HG02798 (cell line): ENCODE results near the gene TBL1X.

Experiments
- ATAC-seq: cut with Tn5 transposase; IDR thresholded peaks from one replicate; pipeline ENCODE4 v1.9.1; 2021; ENCODE audit warnings: mild to moderate bottlenecking; ENCODE audit not compliant: unreplicated experiment, poor library complexity

The TBL1X gene

DNA sequence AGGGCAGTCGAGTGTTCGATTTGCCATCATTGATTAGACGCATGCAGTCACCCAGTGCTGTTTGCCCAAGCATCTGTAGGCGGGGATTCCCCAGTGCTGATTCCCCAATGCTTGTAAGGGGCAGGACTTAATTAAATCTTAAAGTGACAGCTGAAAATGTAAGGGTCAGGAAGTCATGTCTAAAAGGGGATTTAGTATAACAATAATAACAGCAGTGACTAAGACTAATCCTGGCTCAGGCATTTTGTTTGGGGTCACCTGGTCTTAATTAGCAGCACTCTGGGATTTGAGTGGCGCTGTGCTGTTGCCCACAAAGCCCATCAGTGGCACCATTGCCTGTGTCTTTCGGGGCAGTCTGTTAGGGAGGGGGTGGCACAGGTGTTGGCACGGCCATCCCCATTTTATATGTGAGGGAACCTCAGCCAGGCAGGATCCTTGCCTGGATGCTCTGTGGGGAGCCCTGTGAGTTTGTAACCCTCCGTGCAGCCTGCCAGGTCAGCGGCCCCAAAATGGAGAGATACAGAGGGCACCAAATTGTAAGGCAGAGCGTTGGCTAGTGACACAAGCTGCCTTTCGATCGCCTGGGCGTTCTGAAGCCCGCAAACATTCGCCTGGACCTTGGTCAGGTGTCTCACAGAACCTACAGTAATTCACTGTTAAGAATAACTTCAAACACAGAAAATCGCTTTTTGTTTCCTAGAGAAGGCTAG, 146.7 kb downstream of the TBL1X start:
- ATAC-seq = no peak

DNA sequence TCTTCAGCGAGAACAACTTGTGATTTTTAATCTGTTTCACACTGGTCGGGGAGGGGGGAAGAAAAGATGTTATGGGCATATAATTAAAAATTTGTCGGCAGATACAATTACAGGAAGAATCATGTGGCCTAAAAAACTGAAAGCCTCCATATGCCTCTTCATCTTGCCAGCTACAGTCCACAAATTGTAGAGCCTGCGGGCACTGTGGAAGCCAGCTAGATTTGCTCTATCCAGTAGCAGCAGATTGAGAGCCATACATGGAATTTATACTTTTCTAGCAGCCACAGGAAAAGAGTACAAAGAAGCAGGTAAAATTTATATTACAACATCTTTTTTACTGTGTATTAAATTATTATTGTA, 147.3 kb downstream of the TBL1X start:
- no peak for ATAC-seq

DNA sequence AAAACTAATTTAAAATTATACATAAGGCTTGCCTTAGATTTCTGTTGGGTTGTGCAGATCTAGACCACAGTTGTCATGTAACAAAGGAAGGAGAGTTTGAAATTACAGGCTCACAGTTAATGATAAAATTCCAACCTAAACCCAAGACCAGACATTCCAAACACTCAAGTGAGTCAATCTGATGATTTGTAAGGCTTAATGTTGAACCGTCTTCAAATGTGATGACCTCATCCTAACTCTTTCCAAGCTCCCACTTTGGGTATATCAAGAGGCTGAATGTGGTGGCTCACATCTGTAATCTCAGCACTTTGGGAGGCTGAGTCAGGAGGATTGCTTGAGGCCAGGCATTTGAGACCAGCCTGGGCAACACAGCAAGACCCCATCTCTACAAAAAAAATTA, 149.2 kb downstream of the TBL1X start:
- no peak for ATAC-seq

DNA sequence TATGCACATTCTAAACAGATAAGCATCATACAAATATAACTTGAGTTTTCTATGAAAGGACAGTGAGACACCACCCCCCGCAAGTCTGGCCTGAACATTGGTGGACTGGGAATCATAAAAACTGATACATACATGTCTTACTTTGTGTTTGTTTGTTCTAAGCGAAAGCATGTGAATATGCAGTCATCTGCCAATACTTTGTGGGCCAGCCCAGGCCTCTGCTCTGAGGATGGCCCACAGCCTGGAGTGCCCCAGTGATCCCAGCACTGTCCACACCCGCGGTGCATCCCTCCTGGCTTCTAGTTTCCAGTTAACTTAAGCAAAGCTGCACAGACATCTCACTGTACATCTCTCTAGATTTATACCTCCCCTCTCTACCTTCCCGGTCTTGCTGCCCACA, 154.3 kb downstream of the TBL1X start:
- ATAC-seq = no peak

DNA sequence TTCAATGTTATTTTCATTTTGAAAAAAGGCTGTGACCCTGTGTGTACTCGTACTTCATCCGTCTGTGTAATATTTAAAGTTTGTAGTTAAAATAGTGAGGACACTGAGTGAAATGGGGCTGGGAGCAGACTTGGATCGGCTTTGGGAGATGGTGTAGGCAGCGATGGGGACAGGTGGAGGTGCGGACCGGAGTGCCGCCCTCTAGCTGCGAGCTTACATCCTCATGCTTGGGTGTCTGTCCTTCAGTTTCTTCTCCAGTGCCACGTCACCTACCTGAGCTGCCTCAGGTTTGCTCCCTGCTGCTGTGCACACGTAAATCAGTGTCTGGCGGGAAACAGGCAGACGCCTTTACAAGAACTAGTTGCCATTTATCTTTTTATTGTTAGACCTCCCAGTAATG, 154.7 kb downstream of the TBL1X start:
- ATAC-seq = no peak

DNA sequence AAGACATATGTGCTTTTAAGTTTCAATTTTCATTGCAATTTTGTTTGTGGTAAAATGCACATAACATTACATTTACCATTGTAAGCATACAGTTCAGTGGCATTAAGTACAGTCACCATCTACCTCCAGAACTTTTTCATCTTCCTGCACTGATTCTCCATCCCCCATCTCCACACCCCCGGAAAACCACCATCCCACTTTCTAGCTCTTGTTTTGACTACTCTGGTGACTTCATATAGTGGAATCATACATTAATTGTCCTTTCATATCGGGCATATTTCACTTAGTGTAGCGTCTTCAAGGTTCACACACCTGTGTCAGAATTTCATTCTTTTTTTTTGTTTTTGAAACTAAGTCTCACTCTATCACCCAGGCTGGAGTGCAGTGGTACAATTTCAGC, 157.3 kb downstream of the TBL1X start:
- ATAC-seq = no peak

DNA sequence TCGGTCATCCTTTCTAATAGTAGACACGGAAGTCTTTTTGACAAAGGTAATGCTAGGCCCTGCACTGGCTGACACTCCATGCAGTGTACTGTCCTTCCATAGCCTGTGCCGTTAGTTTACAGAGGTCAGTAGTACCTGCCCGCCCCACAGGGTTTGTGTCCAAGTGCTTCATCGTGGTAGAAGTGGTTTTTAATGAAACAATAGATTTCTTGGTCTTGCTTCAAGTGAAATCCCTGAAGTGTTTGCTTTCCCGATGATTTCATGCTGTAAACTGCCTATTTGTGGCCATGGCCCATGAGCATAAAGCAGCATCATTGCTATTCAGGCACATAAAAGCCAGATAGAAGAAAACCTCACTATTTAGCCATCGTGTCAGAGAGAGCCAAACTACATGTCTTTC, 161.5 kb downstream of the TBL1X start:
- ATAC-seq = no peak

DNA sequence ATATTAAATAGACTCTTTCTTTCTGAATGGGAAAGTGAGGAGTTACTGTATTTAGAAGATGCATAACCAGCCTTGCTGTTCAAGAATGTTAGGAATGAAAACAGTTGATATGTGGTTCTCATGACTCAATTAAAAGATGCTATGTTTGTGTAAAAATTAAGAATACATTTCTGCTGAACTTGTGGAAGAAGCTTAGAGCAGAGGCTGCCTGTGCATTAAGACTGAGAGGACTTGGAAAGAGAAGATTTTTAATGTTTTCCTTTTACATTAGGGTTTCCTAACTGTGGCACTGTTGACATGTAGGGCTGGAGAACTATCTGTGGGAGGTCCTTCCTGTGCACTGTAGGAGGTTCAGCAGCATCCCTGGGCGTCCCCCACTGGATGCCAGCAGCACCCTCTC, 163.1 kb downstream of the TBL1X start:
- no peak for ATAC-seq

DNA sequence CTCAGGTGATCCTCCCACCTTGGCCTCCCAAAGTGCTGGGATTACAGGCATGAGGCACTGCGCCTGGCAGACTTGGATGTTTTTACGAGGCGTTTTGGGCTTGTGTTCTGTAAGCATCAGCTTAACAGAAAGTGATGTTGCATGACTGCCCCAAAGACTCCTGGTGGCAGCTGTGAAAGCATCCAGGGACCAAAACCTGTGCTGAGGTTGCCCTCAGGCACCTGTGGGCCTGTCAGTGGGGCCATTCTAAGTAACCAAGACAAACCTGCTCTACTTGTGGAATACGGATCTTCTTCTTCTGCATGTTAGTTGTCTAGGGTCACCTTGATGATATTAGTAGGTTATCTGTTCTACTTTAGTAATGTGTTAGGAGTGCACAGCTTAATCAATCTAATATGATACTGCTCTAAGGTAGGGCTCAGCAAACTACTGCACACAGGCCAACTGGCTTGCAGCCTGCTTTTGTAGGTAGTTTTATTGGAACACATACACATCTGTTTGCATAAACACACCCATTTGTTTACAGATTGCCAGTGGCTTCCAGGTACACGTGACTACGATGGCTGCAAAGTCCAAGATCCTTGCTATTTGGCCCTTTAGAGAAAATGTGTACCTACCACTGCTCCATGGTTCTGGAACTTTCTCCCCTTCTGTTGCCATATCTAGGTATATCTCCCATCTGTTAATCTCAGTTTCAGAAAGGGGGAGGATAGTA, 164.1 kb downstream of the TBL1X start:
- no peak for ATAC-seq

DNA sequence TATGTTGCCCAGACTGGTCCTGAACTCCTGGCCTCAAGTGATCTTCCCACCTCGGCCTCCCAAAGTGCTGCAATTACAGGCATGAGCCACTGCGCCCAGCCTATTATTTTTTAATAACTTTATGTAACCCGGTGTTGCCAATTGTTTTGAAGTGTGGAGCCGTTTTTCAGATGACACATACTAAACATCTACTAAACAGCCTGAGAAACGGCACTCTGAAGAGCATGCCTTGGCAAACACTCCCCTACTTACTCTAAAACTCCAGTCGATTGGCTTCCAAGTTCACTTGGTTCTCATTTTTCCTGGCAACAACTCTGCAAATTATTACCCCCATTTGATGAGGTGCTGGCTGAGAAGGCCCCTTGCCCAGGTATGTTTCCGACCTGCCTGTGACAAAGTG, 169.7 kb downstream of the TBL1X start:
- ATAC-seq = no peak

DNA sequence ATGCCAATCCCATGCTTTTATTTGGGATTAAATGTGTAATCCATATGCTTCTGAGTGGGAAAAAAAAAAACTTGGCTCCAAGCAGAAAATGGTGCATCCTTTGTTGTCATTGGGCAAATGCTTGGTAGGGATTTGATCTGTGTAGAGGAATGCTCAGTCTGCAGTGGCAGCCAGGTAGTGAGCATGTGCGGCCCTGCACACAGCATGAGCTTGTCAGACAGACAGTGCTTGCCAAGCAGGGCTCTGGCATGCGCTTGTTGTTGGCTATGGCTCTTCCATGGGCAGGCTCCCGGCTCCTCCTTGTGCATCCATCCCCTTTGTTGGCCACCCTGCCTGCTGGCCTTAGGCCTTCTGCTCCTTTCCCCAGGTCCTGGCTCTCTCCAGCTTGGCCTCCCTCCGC, 170.5 kb downstream of the TBL1X start:
- ATAC-seq = no peak

DNA sequence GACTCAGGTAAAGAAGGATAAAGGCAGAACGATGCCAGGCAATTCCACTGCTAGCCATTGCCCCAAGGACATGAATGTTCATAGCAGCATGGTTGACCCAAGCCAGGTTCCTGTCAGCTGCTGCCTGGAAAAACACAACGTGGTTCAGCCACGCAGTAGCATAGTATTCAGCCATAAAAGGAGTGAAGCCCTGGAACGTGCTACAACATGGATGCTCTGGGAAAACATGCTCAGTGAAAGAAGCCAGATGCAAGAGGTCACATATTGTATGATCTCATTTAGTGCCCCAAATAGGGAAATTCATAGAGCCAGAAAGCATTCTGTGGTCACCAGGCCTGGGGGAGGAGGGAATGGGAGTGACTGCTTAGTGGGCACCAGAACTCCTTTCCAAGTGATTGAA, 170.9 kb downstream of the TBL1X start:
- no peak for ATAC-seq

DNA sequence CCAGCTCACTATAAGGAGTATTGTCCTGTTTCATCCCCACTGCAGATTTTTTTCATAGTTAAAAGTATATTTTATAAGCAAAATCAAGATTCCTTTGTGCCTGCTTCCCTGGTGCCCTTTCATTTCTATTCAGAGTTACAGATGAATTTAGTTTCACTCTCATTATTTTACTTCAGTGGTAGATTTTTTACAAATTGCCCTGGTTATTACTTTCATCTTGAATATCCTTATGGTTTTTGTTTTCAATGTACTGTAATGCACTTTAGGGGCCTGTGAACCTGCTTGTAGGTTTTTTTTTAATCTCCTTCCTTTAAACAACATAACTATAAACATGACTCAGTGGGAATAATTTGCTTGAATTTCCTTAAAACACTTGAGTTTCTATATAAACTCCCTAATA, 174.0 kb downstream of the TBL1X start:
- ATAC-seq = no peak

DNA sequence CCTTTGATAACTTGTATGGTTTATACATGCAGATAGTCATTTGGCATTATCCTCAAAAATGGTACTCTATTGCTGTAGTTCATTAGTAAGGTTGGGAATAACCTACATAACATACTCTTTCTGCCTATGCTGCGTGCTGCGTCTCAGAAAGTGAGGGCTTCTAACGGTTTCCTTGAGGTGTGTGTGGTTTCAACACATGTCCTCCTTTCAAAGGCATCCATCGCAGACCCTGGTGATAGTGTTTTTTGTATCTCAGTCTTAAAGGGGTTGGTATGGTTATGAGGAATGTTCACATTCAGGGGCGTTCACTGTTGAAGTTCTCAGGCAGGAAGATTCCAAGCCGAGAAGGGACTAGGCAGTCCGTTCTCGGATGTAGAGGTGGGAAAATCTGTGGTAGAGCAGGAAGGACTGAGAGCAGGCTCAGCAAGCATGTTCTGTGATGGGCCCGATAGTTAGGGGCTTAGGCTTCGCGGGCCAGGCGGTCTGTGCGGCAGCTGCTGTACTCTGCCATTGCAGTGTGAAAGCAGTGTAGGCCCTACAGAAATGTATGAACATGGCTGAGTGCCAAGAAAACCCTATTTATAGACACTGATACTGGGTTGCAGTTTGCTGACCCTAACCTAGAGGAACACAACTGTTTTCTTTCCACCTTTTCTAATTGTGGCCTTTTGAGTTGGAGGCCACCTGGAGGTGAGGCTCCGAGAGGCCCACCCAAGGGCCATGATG, 177.6 kb downstream of the TBL1X start:
- no peak for ATAC-seq

DNA sequence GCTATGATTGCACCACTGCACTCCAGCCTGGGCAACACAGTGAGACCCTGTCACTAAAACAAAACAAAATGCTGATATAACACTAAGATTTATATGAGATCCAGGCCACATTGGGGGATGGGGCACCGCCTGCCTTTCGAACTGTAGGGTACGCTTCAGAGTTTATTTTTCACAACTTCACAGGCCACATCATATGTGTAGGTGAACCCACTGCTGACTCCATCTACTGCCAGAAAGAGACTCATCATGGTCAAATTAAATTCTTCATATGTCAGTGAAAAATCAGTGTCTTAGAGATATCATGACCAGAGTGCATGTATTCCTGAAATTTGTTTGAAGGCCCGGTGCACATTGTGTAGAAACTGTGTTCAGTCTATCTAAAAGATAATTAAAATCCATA, 178.9 kb downstream of the TBL1X start:
- no peak for ATAC-seq

DNA sequence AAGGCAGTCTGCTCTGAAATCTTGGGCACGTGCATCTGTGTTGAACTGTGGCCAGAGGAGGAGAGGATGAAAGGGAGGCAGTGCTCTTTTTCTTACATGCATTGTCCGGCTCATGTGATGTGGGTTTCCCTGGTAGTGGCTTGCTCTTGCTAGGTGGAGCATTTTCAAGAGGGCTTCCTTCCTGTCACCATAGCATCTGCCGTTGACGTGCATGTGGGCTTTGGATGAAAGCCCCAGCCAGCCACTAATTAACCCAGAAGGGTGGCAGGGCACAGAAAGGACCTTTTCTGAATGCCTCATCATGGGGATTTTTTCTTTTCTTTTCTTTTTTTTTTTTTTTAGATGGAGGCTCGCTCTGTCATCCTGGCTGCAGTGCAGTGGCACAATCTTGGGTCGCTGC, 179.5 kb downstream of the TBL1X start:
- ATAC-seq = peak; percentile 76

DNA sequence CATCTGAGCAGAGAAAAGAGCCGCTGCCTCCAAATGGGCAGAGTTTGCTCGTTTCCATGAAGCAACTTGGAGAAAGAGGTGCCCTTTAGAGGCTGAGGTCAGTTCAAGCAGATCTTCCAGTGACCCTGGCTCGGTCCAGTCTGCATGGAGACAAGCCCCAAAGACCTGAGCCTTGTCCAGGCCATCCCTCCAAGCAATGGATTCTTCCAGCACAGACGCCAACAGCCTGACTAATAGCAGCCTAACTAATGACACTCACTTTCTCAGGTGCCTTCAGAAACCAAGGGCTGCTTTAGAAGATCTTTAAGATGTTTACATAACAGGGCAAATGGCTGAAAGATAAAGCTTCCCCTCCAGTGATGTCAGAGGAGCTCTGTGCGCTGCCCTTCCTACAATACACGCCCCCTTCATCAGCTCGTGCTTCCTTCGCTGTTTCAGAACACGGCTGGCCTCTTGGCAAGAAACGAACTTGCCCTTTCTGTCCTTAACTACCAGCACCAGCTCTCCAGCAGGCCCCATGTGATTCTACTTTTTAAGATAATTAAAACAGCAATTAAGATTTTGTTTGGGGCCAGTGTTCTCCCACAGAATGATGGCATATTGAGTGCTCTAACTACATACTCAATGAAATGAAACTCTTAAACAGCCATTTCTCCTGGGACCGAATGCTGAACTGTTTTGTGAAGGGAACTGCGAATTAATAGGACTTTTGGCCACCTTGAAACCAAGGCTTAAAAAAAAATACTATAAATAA, 181.8 kb downstream of the TBL1X start:
- ATAC-seq = no peak

DNA sequence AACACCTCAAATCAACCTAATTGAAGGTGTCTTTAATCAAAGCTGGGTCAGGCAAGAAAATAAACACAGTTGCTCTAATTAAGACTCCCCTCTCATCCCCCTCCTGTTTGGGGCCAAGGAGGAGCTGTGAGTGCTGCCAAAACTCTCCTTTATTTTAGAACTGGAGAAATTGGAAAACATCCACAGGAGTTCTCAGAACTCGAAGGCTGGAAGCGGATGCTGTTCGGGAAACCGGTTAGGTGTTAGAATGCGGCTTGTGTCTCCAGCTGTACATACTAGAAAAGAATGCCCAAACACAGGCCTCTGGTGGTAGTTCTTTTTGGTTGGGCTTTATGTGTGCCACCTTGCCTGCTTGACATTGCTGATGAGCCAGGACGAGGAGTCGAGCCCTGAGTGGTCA, 182.6 kb downstream of the TBL1X start:
- no peak for ATAC-seq

DNA sequence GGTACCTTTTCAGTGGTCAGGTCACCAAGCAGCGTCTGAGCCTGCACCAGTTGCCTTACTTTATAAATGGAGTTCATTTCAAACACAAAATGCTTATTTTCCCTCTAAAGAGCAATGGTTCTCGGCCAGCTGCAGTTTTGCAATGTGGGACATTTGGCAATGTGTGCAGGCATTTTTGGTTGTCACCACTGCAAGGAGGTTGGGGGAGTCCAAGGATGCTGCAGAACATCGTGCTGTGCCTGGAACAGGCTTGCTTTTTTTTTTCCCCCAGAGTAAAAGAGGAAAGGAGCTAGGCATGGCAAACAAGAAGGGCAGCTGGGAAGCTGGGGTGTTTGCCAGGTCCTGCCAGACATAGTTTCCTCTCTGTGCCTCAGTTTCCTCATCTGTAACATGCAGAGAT, 185.2 kb downstream of the TBL1X start:
- no peak for ATAC-seq

DNA sequence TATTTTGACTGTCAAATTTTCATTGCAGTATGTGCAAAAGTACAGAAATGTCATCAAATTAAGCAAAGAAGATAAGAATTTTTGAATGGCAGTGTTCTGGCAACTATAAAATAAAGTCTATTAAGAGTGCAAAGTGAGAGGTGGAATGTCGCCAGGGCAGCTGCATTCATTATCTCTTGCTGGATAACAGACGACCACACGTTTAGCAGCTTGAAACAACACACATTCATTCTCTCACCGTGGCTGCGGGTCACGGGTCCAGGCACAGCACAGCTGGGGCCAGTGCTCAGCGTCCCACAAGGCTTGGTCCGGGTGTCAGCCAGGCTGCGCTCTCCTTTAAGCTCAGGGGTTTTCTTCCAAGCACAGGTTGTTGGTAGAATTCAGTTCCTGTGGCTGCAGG, 186.9 kb downstream of the TBL1X start:
- no peak for ATAC-seq

DNA sequence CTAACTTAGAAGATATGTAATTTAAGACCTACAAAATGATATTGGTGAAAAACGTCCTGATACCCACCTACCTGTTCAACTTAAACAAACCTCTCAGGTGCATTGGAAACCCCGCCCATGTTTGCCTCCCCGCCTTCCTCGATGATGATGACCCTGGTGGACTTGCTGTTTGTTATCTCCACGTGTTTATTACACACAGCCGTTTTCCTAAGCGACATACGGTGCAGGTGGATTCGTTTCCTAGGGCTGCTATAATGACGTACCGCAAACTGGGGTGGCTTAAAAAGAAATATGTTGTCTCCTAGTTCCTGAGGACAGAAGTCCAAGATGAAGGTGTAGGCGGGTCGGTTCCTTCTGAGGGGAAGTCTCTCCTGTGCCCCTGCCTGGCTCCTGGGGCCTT, 190.1 kb downstream of the TBL1X start:
- no peak for ATAC-seq
